HL-60 (cell line): Measurements from ENCODE around the gene PLEKHA5.

ENCODE experiments used
- DNase-seq, 2 experiments: peaks; one replicate each; pipeline ENCODE4 v3.0.0-alpha.2; 2010 to 2020; ENCODE audit warnings: low read depth in 1 of 2, low spot score in 1 of 2
- H3K27ac ChIP-seq: fragments of 250-450 bp; sonication (Bioruptor Pico); replicated peaks from 2 replicates; pipeline ENCODE4 v1.5.1; 2020; ENCODE audit warnings: mild to moderate bottlenecking, moderate library complexity
- H3K27me3 ChIP-seq: fragments of 250-450 bp; sonication (Bioruptor Pico); 2 replicates; pipeline ENCODE4 v1.5.1; 2021; ENCODE audit warnings: mild to moderate bottlenecking, moderate library complexity; ENCODE audit not compliant: insufficient read depth, poor library complexity, severe bottlenecking
- H3K4me3 ChIP-seq: replicated peaks from 2 replicates; pipeline ENCODE4 v1.5.1; 2011; ENCODE audit warnings: mild to moderate bottlenecking, control low read depth, low read length; ENCODE audit not compliant: insufficient read depth
- GABPA ChIP-seq: IDR thresholded peaks from 2 replicates; pipeline ENCODE4 v1.6.1; 2012; ENCODE audit warnings: low read depth
- POLR2AphosphoS5 ChIP-seq: IDR thresholded peaks from 2 replicates; pipeline ENCODE4 v1.6.1; 2012; ENCODE audit warnings: low read depth
- SPI1 ChIP-seq: IDR thresholded peaks from 2 replicates; pipeline ENCODE4 v1.6.1; 2012; ENCODE audit warnings: low read depth, mild to moderate bottlenecking, borderline replicate concordance
- TF ChIP-seq, protein P1 (sequence below): IDR thresholded peaks from one replicate; pipeline ENCODE4 v1.5.1; 2011; ENCODE audit warnings: low read length, control low read depth, inconsistent platforms; ENCODE audit not compliant: insufficient read depth
- TF ChIP-seq, protein P2 (sequence below): IDR thresholded peaks from 2 replicates; pipeline ENCODE4 v1.6.1; 2012; ENCODE audit warnings: low read depth; ENCODE audit not compliant: insufficient replicate concordance

Gene PLEKHA5

DNA sequence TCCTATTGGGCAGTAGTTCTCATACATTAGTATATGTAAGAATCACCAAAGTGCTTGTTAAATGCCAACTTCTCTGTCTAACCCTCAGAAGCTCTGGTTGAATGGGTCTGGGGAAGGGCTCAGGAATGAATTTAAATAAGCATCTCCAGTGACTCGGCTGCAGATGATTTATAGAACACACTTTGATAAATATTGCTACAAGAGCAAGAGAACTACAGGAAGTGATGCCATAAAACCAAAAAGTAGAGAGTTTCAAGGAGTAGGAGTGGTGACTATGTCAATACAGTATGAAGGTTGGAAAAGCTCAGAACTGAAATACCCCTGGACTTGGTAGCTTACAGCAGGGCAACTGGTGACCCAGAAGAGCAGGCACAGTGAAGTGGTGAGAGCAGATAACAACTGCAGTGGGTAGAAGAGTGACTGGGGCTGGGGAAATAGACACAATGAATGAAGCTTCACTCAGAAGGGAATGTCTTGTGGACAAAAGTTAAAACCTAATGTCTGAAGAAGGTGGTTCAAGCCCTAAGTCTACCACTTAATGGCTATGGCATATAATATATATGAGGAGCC is 8.0 kb upstream of the PLEKHA5 start:
- H3K27ac ChIP-seq: no peak overlapping the region
- H3K27me3 ChIP-seq: no peaks in the 10 kb centered on the region
- no peak for DNase-seq
- no peak overlapping the region for H3K4me3 ChIP-seq
- TF ChIP-seq SPI1 (no peak), GABPA (no peak), POLR2AphosphoS5 (no peak)
- TF ChIP-seq, protein P1, sequence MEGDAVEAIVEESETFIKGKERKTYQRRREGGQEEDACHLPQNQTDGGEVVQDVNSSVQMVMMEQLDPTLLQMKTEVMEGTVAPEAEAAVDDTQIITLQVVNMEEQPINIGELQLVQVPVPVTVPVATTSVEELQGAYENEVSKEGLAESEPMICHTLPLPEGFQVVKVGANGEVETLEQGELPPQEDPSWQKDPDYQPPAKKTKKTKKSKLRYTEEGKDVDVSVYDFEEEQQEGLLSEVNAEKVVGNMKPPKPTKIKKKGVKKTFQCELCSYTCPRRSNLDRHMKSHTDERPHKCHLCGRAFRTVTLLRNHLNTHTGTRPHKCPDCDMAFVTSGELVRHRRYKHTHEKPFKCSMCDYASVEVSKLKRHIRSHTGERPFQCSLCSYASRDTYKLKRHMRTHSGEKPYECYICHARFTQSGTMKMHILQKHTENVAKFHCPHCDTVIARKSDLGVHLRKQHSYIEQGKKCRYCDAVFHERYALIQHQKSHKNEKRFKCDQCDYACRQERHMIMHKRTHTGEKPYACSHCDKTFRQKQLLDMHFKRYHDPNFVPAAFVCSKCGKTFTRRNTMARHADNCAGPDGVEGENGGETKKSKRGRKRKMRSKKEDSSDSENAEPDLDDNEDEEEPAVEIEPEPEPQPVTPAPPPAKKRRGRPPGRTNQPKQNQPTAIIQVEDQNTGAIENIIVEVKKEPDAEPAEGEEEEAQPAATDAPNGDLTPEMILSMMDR: no peak
- TF ChIP-seq, protein P2, sequence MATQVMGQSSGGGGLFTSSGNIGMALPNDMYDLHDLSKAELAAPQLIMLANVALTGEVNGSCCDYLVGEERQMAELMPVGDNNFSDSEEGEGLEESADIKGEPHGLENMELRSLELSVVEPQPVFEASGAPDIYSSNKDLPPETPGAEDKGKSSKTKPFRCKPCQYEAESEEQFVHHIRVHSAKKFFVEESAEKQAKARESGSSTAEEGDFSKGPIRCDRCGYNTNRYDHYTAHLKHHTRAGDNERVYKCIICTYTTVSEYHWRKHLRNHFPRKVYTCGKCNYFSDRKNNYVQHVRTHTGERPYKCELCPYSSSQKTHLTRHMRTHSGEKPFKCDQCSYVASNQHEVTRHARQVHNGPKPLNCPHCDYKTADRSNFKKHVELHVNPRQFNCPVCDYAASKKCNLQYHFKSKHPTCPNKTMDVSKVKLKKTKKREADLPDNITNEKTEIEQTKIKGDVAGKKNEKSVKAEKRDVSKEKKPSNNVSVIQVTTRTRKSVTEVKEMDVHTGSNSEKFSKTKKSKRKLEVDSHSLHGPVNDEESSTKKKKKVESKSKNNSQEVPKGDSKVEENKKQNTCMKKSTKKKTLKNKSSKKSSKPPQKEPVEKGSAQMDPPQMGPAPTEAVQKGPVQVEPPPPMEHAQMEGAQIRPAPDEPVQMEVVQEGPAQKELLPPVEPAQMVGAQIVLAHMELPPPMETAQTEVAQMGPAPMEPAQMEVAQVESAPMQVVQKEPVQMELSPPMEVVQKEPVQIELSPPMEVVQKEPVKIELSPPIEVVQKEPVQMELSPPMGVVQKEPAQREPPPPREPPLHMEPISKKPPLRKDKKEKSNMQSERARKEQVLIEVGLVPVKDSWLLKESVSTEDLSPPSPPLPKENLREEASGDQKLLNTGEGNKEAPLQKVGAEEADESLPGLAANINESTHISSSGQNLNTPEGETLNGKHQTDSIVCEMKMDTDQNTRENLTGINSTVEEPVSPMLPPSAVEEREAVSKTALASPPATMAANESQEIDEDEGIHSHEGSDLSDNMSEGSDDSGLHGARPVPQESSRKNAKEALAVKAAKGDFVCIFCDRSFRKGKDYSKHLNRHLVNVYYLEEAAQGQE: no peak

DNA sequence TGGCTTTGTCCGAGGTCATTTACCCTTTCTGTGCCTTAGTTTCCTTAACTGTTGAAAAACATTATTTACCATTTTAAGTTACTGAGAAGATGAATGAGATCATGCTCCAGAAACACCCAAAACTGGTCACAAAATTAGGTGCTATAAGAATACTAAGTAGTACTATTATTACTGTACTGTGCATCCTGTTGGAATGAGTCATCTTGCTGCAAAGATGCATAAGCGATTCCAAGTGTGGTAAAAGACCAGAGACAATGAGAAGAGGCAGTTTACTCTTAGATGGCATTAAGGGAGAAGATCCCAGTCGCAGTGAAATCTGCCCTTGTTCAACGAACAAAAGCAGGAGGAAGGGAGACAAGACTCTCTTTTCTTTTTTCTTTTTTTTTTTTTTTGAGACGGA is 4.2 kb upstream of the PLEKHA5 start:
- Histone ChIP-seq H3K27ac (no peak overlapping the region), H3K4me3 (no peak overlapping the region), H3K27me3 (peaks cover 8% of the 10 kb centered on the region)
- no peak for TF ChIP-seq POLR2AphosphoS5
- TF ChIP-seq, protein P2: no peak
- TF ChIP-seq, protein P1: no peak
- TF ChIP-seq GABPA: no peak
- TF ChIP-seq SPI1: no peak
- DNase-seq: no peak

- TF ChIP-seq POLR2AphosphoS5: no peak
- no peak for TF ChIP-seq SPI1
- TF ChIP-seq, protein P2: no peak
- TF ChIP-seq, protein P1: no peak
- TF ChIP-seq GABPA: no peak
- Histone ChIP-seq H3K4me3 (no peak overlapping the region), H3K27ac (no peak overlapping the region), H3K27me3 (peaks cover 23% of the 10 kb centered on the region)
- no peak for DNase-seq
These were observed 2.3 kb upstream of the PLEKHA5 start for GRCh38 chr12:19127270-19127669.
